Smooth muscle cell (in vitro differentiated cells): ENCODE data around the gene ARHGEF17. TPM values are rescaled to one million over a fixed set of nuclear protein-coding genes. Genes with fewer than 3 reads are reported as not detected.

Experiments used
- DNase-seq: peaks from one replicate; lab custom pipeline; 2025; ENCODE audit not compliant: unreplicated experiment; lab: John Stamatoyannopoulos, UW
- H2AFZ ChIP-seq: fragments of 200-600 bp; sonication (generic); 2 replicates; pipeline ENCODE4 v1.6.0; 2016; ENCODE audit warnings: antibody characterized with exemption, low read depth, mild to moderate bottlenecking
- H3F3A ChIP-seq: fragments of 200-600 bp; sonication (generic); 2 replicates; pipeline ENCODE4 v1.6.0; 2017; ENCODE audit warnings: antibody characterized with exemption, low read depth
- H3K27ac ChIP-seq: fragments of 200-600 bp; sonication (generic); 2 replicates; pipeline ENCODE4 v1.5.1; 2016; ENCODE audit warnings: low read depth, mild to moderate bottlenecking
- H3K27me3 ChIP-seq: fragments of 200-600 bp; sonication (generic); 2 replicates; pipeline ENCODE4 v1.6.1; 2016; ENCODE audit warnings: low read depth, mild to moderate bottlenecking
- H3K36me3 ChIP-seq: fragments of 200-600 bp; sonication (generic); 2 replicates; pipeline ENCODE4 v1.5.1; 2016; ENCODE audit warnings: low read depth
- H3K4me1 ChIP-seq: fragments of 200-600 bp; sonication (generic); 2 replicates; pipeline ENCODE4 v1.5.1; 2016; ENCODE audit warnings: low read depth
- H3K4me2 ChIP-seq: fragments of 200-600 bp; sonication (generic); 2 replicates; pipeline ENCODE4 v1.6.0; 2016; ENCODE audit warnings: mild to moderate bottlenecking
- H3K4me3 ChIP-seq: fragments of 200-600 bp; sonication (generic); 2 replicates; pipeline ENCODE4 v1.5.1; 2016; ENCODE audit warnings: mild to moderate bottlenecking
- H3K79me2 ChIP-seq: fragments of 200-600 bp; sonication (generic); 2 replicates; pipeline ENCODE4 v1.6.0; 2016; ENCODE audit warnings: low read depth, mild to moderate bottlenecking
- H3K9ac ChIP-seq: fragments of 200-600 bp; sonication (generic); 2 replicates; pipeline ENCODE4 v1.6.0; 2016; ENCODE audit warnings: low read depth
- H3K9me3 ChIP-seq: fragments of 200-600 bp; sonication (generic); replicated peaks from 2 replicates; pipeline ENCODE4 v1.5.1; 2016; ENCODE audit warnings: low read depth
- H4K20me1 ChIP-seq: fragments of 200-600 bp; sonication (generic); 2 replicates; pipeline ENCODE4 v1.6.0; 2016; ENCODE audit warnings: low read depth
- WGBS: methylation state at CpG from one replicate; pipeline ENCODE4 v1.1.7; 2016; ENCODE audit warnings: low lambda C conversion rate; 5-methylcytosine and 5-hydroxymethylcytosine counted together
- polyA plus RNA-seq: library from polyadenylated mRNA; unstranded; fragments of >200 nt; fragmentation: Nextera tagmentation; extraction: Ambion mirVana; gene quantifications from 2 replicates; pipeline ENCODE4 v1.2.1, GENCODE V29; 2016
- total RNA-seq: library from RNA; depleted of rRNA; stranded (reverse); fragments of >200 nt; gene quantifications from 2 replicates; pipeline ENCODE4 v1.2.3, GENCODE V29; 2014
- TF ChIP-seq, protein P1 (sequence below): fragments of 200-600 bp; sonication (generic); IDR thresholded peaks from 2 replicates; pipeline ENCODE4 v1.5.1; 2017; ENCODE audit warnings: borderline replicate concordance, mild to moderate bottlenecking, antibody characterized with exemption; ENCODE audit not compliant: insufficient read depth, poor library complexity, severe bottlenecking

ARHGEF17 gene
- total and polyA plus RNA-seq, 2 experiments from 2014 or later: 18.0 to 27.8 TPM

GRCh38 chr11:73265853-73266645 is 42.0 kb upstream of the ARHGEF17 start:
- Histone ChIP-seq H3K4me1 (no peaks in the 10 kb centered on the region), H3K4me2 (no peak overlapping the region), H3K27me3 (no peaks in the 10 kb centered on the region), H3F3A (peaks cover 6% of the 10 kb centered on the region), H3K9ac (no peak overlapping the region), H3K27ac (no peak overlapping the region), H3K4me3 (no peak overlapping the region), H3K79me2 (no peaks in the 10 kb centered on the region), H2AFZ (no peak overlapping the region), H3K9me3 (no peaks in the 10 kb centered on the region), H3K36me3 (no peaks in the 10 kb centered on the region), H4K20me1 (no peaks in the 10 kb centered on the region)
- DNase-seq: no peak
- WGBS: 93% methylated on average over 3 of the region's 3 CpGs
- TF ChIP-seq, protein P1, sequence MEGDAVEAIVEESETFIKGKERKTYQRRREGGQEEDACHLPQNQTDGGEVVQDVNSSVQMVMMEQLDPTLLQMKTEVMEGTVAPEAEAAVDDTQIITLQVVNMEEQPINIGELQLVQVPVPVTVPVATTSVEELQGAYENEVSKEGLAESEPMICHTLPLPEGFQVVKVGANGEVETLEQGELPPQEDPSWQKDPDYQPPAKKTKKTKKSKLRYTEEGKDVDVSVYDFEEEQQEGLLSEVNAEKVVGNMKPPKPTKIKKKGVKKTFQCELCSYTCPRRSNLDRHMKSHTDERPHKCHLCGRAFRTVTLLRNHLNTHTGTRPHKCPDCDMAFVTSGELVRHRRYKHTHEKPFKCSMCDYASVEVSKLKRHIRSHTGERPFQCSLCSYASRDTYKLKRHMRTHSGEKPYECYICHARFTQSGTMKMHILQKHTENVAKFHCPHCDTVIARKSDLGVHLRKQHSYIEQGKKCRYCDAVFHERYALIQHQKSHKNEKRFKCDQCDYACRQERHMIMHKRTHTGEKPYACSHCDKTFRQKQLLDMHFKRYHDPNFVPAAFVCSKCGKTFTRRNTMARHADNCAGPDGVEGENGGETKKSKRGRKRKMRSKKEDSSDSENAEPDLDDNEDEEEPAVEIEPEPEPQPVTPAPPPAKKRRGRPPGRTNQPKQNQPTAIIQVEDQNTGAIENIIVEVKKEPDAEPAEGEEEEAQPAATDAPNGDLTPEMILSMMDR: no peak

DNA sequence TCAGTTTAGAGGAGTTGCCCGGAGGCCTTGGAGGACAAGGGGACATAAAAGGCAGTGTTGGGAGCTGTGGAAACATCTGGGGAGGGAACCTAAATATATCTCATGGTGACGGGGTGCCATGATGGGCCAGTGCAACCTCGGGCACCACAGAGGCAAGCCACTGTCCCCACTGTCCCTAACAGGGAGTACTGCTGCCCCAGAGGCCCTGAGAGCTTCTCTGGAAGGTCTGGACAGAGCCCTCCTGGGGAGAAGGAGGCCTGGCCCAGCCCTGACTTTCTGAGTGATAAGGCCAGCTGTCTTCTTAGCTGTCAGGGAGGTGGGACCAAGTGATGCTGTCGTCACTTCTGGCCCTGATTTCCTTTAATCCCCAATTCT is 41.4 kb upstream of the ARHGEF17 start:
- 74% methylated on average over 4 of the region's 4 CpGs for WGBS
- no peak for DNase-seq
- TF ChIP-seq, protein P1: no peak
- H3K9me3 ChIP-seq: no peaks in the 10 kb centered on the region
- H3K27ac ChIP-seq: no peak overlapping the region
- no peak overlapping the region for H3K4me3 ChIP-seq
- H3K36me3 ChIP-seq: no peaks in the 10 kb centered on the region
- H3K4me2 ChIP-seq: no peak overlapping the region
- no peaks in the 10 kb centered on the region for H3K27me3 ChIP-seq
- H3F3A ChIP-seq: peaks cover 6% of the 10 kb centered on the region
- no peak overlapping the region for H3K9ac ChIP-seq
- no peaks in the 10 kb centered on the region for H4K20me1 ChIP-seq
- H3K79me2 ChIP-seq: no peaks in the 10 kb centered on the region
- H2AFZ ChIP-seq: no peak overlapping the region
- no peaks in the 10 kb centered on the region for H3K4me1 ChIP-seq

DNA sequence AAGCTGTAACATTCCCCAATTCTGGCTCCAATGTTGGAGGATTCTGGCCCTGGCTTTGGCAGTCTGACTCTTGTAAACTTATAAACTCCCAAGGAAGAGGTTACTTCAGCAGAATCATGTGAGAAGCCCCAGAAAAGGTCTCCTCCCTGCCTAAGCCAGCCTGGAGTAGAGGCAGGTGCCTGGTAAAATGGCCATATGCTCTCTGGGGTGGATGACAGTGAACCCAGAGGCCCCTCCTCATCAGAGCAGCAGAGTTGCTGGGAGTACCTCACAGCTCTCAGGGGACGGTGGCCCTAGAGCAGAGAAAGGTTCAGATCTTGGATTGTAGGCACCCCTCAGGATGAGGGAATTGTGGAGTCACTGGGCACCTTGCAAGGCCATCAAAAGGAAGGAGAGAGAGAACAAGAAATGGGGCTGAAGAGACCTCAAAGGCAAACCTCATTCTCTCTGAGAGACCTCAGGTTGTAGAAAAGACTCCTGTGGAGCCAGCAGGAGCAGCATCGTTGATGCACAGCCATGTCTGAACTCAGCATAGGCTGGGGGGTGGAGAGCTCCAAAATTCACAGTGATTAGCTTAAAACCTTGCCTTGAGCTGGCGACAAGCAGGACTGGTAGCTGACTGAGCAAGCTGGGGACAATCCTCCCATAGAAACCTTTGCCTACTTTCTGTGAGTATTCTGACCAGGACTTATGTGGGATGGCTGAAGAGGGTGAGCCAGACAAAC is 40.8 kb upstream of the ARHGEF17 start:
- Histone ChIP-seq H3K9ac (no peak overlapping the region), H3K4me1 (no peaks in the 10 kb centered on the region), H3K36me3 (no peaks in the 10 kb centered on the region), H3K79me2 (no peaks in the 10 kb centered on the region), H3K27ac (no peak overlapping the region), H4K20me1 (no peaks in the 10 kb centered on the region), H3K4me3 (no peak overlapping the region), H3F3A (peaks cover 11% of the 10 kb centered on the region), H3K27me3 (no peaks in the 10 kb centered on the region), H3K9me3 (no peaks in the 10 kb centered on the region), H3K4me2 (no peak overlapping the region), H2AFZ (no peak overlapping the region)
- DNase-seq: no peak
- TF ChIP-seq, protein P1: no peak
- WGBS: 87% methylated on average over 3 of the region's 3 CpGs
